IMR-90 (cell line): ENCODE data around the gene DCTN1. TPM values are rescaled to one million over a fixed set of nuclear protein-coding genes. Genes with fewer than 3 reads are reported as not detected.
"Not testable (repeated sequence)": the region's sequence is repeated elsewhere in the genome, so short reads cannot be mapped to it uniquely, and the experiment has no call there.

Experiments used
- ATAC-seq: fragments of 200-7000 bp; cut with Tn5 transposase; 2 replicates; pipeline ENCODE4 v1.9.1; 2020; ENCODE audit warnings: low read depth, mild to moderate bottlenecking, moderate library complexity
- BruUV-seq: library from RNA; stranded (reverse); fragments of 400-500 nt; replicated peaks from 2 replicates; lab custom pipeline; 2021; lab: Mats Ljungman, UMichigan
- CTCF ChIA-PET: fragments of 300-600 bp; formaldehyde crosslinking; extraction: SDS; loops from one replicate; lab custom pipeline; 2021; ENCODE audit warnings: antibody characterized with exemption; lab: Yijun Ruan, JAX
- POLR2A ChIA-PET: fragments of 300-600 bp; sonication (Branson Sonifier 250); formaldehyde crosslinking; loops from one replicate; lab custom pipeline; 2022; ENCODE audit warnings: antibody characterized with exemption; ENCODE audit not compliant: unreplicated experiment; lab: Charles Lee
- DNase-seq: peaks from one replicate; pipeline ENCODE4 v3.0.0; 2013
- H2AFZ ChIP-seq: replicated peaks from 2 replicates; pipeline ENCODE3; 2013; ENCODE audit warnings: low read length, mild to moderate bottlenecking; ENCODE audit not compliant: poor library complexity
- H2AK5ac ChIP-seq: 2 replicates; pipeline ENCODE4 v1.6.1; 2013; ENCODE audit warnings: low read depth, low read length, inconsistent platforms
- H2AK9ac ChIP-seq: replicated peaks from 2 replicates; pipeline ENCODE3; 2013; ENCODE audit warnings: mild to moderate bottlenecking, low read depth, low read length, moderate library complexity; ENCODE audit not compliant: poor library complexity
- H2BK120ac ChIP-seq: 2 replicates; pipeline ENCODE4 v1.6.1; 2013; ENCODE audit warnings: low read depth, low read length, inconsistent platforms
- H2BK15ac ChIP-seq: 3 replicates; pipeline ENCODE4 v1.6.1; 2013; ENCODE audit warnings: low read depth, low read length, inconsistent platforms
- H2BK20ac ChIP-seq: 2 replicates; pipeline ENCODE4 v1.6.1; 2013; ENCODE audit warnings: low read depth, mild to moderate bottlenecking, inconsistent platforms, low read length, moderate library complexity
- H2BK5ac ChIP-seq: 2 replicates; pipeline ENCODE4 v1.6.1; 2013; ENCODE audit warnings: mild to moderate bottlenecking, low read depth, low read length, inconsistent platforms; ENCODE audit not compliant: poor library complexity, severe bottlenecking
- H3K14ac ChIP-seq: replicated peaks from 2 replicates; pipeline ENCODE4 v1.6.1; 2013; ENCODE audit warnings: low read depth, low read length, inconsistent platforms
- H3K18ac ChIP-seq: 2 replicates; pipeline ENCODE4 v1.6.1; 2013; ENCODE audit warnings: low read depth, low read length, control low read depth
- H3K23ac ChIP-seq: 2 replicates; pipeline ENCODE4 v1.6.1; 2013; ENCODE audit warnings: low read depth, low read length, inconsistent platforms
- H3K27ac ChIP-seq: 2 replicates; pipeline ENCODE4 v1.5.1; 2013; ENCODE audit warnings: mild to moderate bottlenecking, control low read depth, low read length; ENCODE audit not compliant: insufficient read depth
- H3K27me3 ChIP-seq: 2 replicates; pipeline ENCODE4 v1.6.1; 2013; ENCODE audit warnings: low read length; ENCODE audit not compliant: control insufficient read depth, insufficient read depth
- H3K36me3 ChIP-seq: 2 replicates; pipeline ENCODE4 v1.6.1; 2013; ENCODE audit warnings: low read length, mixed read lengths; ENCODE audit not compliant: control insufficient read depth, insufficient read depth
- H3K4ac ChIP-seq: 2 replicates; pipeline ENCODE4 v1.6.1; 2013; ENCODE audit warnings: low read depth, low read length, inconsistent platforms
- H3K4me1 ChIP-seq: 2 replicates; pipeline ENCODE4 v1.6.1; 2013; ENCODE audit warnings: low read length, mixed read lengths; ENCODE audit not compliant: control insufficient read depth, insufficient read depth
- H3K4me2 ChIP-seq: 2 replicates; pipeline ENCODE4 v1.6.1; 2013; ENCODE audit warnings: low read depth, mild to moderate bottlenecking, control low read depth, low read length, moderate library complexity
- H3K4me3 ChIP-seq: 2 replicates; pipeline ENCODE4 v1.5.1; 2013; ENCODE audit warnings: low read depth, mild to moderate bottlenecking, control low read depth, low read length, moderate library complexity; ENCODE audit not compliant: insufficient read depth
- H3K56ac ChIP-seq: 2 replicates; pipeline ENCODE4 v1.6.1; 2013; ENCODE audit warnings: low read length, inconsistent platforms; ENCODE audit not compliant: insufficient read depth; ENCODE audit errors: extremely low read depth
- H3K79me1 ChIP-seq, 2 experiments: 2 replicates each; pipeline ENCODE4 v1.6.1; 2013; ENCODE audit warnings: low read length in 2 of 2, inconsistent platforms in 1 of 2, low read depth in 1 of 2
- H3K9ac ChIP-seq: 2 replicates; pipeline ENCODE4 v1.6.1; 2013; ENCODE audit warnings: low read depth, low read length, control low read depth
- H3K9me1 ChIP-seq: 2 replicates; pipeline ENCODE4 v1.6.1; 2013; ENCODE audit warnings: low read length, inconsistent platforms; ENCODE audit not compliant: insufficient read depth
- H3K9me3 ChIP-seq: 2 replicates; pipeline ENCODE4 v1.6.1; 2013; ENCODE audit warnings: low read length; ENCODE audit not compliant: control insufficient read depth, insufficient read depth
- H4K20me1 ChIP-seq: 2 replicates; pipeline ENCODE4 v1.6.1; 2013; ENCODE audit warnings: low read length, inconsistent platforms; ENCODE audit not compliant: insufficient read depth
- H4K5ac ChIP-seq: 2 replicates; pipeline ENCODE4 v1.6.1; 2013; ENCODE audit warnings: mild to moderate bottlenecking, low read depth, low read length, control low read depth
- H4K8ac ChIP-seq, 2 experiments: 2 replicates each; pipeline ENCODE4 v1.6.1; 2013; ENCODE audit warnings: low read depth in 2 of 2, low read length in 2 of 2, control low read depth in 1 of 2, inconsistent platforms in 1 of 2
- H4K91ac ChIP-seq: 2 replicates; pipeline ENCODE4 v1.6.1; 2013; ENCODE audit warnings: low read depth, low read length, inconsistent platforms; ENCODE audit not compliant: insufficient read depth
- WGBS, 2 experiments: methylation state at CpG; one replicate each; pipeline versions ENCODE4 v1.1.5 to v1.1.7; 2013; ENCODE audit warnings: missing lambda C conversion rate in 2 of 2; ENCODE audit not compliant: insufficient read length in 1 of 2; ENCODE audit errors: extremely low coverage in 2 of 2; 5-methylcytosine and 5-hydroxymethylcytosine counted together
- dilution Hi-C: fragments of 300-500 bp; cut with HindIII; formaldehyde crosslinking; loops from one replicate; pipeline ENCODE4 v1.14.3; 2018; ENCODE audit warnings: low sequenced_read_pairs; ENCODE audit not compliant: unreplicated experiment
- in situ Hi-C: fragments of 300-500 bp; cut with MboI; formaldehyde crosslinking; loops from 3 replicates; pipeline ENCODE4 v1.14.3; 2019; ENCODE audit warnings: low sequenced_read_pairs, inconsistent platforms, mixed read lengths
- intact Hi-C: fragments of 100-400 bp; cut with micrococcal nuclease; formaldehyde crosslinking; loops from 2 replicates; pipeline ENCODE4 v1.10.0; 2022
- polyA plus RNA-seq, 3 experiments: library from polyadenylated mRNA; depleted of rRNA; stranded (reverse); fragments of >200 nt; gene quantifications; 2 replicates each; pipeline ENCODE4 v1.2.3, GENCODE V29; 2012; ENCODE audit warnings: low replicate concordance in 1 of 3
- total RNA-seq: library from RNA; depleted of rRNA; stranded (reverse); fragments of >200 nt; gene quantifications from 2 replicates; pipeline ENCODE4 v1.2.3, GENCODE V29; 2012

Gene DCTN1
- total and polyA plus RNA-seq, 2 of the 4 experiments (the other 2 are of a cell fraction) = 136 to 204 TPM

DNA sequence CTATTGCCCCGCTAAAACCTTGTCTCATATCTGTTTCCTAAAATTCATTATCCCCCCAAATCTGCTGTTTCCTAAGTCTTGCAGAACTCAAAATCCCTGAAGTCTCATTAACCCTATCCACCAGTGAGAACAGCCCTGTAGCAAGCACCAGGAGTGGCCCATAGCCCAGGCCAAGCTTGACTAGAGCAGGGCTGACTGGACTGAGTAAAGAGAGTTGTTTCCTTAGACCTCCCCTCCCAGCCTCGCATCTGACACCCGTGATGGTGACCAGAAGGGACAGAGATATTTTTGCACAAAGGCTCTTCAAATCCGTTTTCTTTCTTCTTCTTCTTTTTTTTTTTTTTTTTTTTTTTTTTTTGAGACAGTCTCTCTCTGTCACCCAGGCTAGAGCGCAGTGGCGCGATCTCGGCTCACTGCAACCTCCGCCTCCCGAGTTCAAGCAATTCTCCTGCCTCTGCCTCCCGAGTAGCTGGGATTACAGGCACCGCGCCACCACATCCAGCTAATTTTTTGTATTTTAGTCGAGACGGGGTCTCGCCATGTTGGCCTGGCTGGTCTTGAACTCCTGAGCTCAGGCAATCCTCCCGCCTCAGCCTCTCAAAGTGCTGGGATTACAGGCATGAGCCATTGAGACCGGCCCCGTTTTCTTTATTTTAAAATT, 40.5 kb upstream of the DCTN1 start:
- H3K9ac ChIP-seq, H3K18ac ChIP-seq, H3K4ac ChIP-seq, H3K36me3 ChIP-seq, H2BK15ac ChIP-seq, H4K91ac ChIP-seq, H3K27ac ChIP-seq, H3K9me3 ChIP-seq, H2AK5ac ChIP-seq, H2AFZ ChIP-seq, POLR2A ChIA-PET, H3K23ac ChIP-seq, H2BK20ac ChIP-seq, H2BK120ac ChIP-seq, H3K9me1 ChIP-seq, ATAC-seq, dilution Hi-C loops, BruUV-seq, H3K79me1 ChIP-seq, H3K56ac ChIP-seq, H2AK9ac ChIP-seq, H3K14ac ChIP-seq, H3K4me1 ChIP-seq, H4K5ac ChIP-seq, H3K27me3 ChIP-seq, H3K4me3 ChIP-seq, intact Hi-C loops, H3K4me2 ChIP-seq, H2BK5ac ChIP-seq, in situ Hi-C loops, H4K20me1 ChIP-seq, DNase-seq: not testable (repeated sequence)
- CTCF ChIA-PET = interaction anchor here (0.7 kb wide), 1 partner anchor 110 kb away, joined by 3 read pairs; no protein-coding TSS in a partner anchor
- WGBS, 2 experiments = 75% methylated on average over 3 of the region's 19 CpGs; no CpG with 5 or more reads in 1 of the 2 experiments
- H4K8ac ChIP-seq = peak overlapping the region in 1 of 2 experiments; percentile 75; a peak in 1 of 4 replicates
